IMR-90 (cell line): ENCODE data around the gene SWI5. TPM values are rescaled to one million over a fixed set of nuclear protein-coding genes. Genes with fewer than 3 reads are reported as not detected.

ENCODE experiments used
- ATAC-seq: fragments of 200-7000 bp; cut with Tn5 transposase; 2 replicates; pipeline ENCODE4 v1.9.1; 2020; ENCODE audit warnings: low read depth, mild to moderate bottlenecking, moderate library complexity
- BruUV-seq: library from RNA; stranded (reverse); fragments of 400-500 nt; replicated peaks from 2 replicates; lab custom pipeline; 2021; lab: Mats Ljungman, UMichigan
- CTCF ChIA-PET: fragments of 300-600 bp; formaldehyde crosslinking; extraction: SDS; loops from one replicate; lab custom pipeline; 2021; ENCODE audit warnings: antibody characterized with exemption; lab: Yijun Ruan, JAX
- POLR2A ChIA-PET: fragments of 300-600 bp; sonication (Branson Sonifier 250); formaldehyde crosslinking; loops from one replicate; lab custom pipeline; 2022; ENCODE audit warnings: antibody characterized with exemption; ENCODE audit not compliant: unreplicated experiment; lab: Charles Lee
- DNase-seq: peaks from one replicate; pipeline ENCODE4 v3.0.0; 2013
- H2AFZ ChIP-seq: replicated peaks from 2 replicates; pipeline ENCODE3; 2013; ENCODE audit warnings: low read length, mild to moderate bottlenecking; ENCODE audit not compliant: poor library complexity
- H2AK5ac ChIP-seq: 2 replicates; pipeline ENCODE4 v1.6.1; 2013; ENCODE audit warnings: low read depth, low read length, inconsistent platforms
- H2AK9ac ChIP-seq: replicated peaks from 2 replicates; pipeline ENCODE3; 2013; ENCODE audit warnings: mild to moderate bottlenecking, low read depth, low read length, moderate library complexity; ENCODE audit not compliant: poor library complexity
- H2BK120ac ChIP-seq: 2 replicates; pipeline ENCODE4 v1.6.1; 2013; ENCODE audit warnings: low read depth, low read length, inconsistent platforms
- H2BK15ac ChIP-seq: 3 replicates; pipeline ENCODE4 v1.6.1; 2013; ENCODE audit warnings: low read depth, low read length, inconsistent platforms
- H2BK20ac ChIP-seq: 2 replicates; pipeline ENCODE4 v1.6.1; 2013; ENCODE audit warnings: low read depth, mild to moderate bottlenecking, inconsistent platforms, low read length, moderate library complexity
- H2BK5ac ChIP-seq: 2 replicates; pipeline ENCODE4 v1.6.1; 2013; ENCODE audit warnings: mild to moderate bottlenecking, low read depth, low read length, inconsistent platforms; ENCODE audit not compliant: poor library complexity, severe bottlenecking
- H3K14ac ChIP-seq: replicated peaks from 2 replicates; pipeline ENCODE4 v1.6.1; 2013; ENCODE audit warnings: low read depth, low read length, inconsistent platforms
- H3K18ac ChIP-seq: 2 replicates; pipeline ENCODE4 v1.6.1; 2013; ENCODE audit warnings: low read depth, low read length, control low read depth
- H3K23ac ChIP-seq: 2 replicates; pipeline ENCODE4 v1.6.1; 2013; ENCODE audit warnings: low read depth, low read length, inconsistent platforms
- H3K27ac ChIP-seq: 2 replicates; pipeline ENCODE4 v1.5.1; 2013; ENCODE audit warnings: mild to moderate bottlenecking, control low read depth, low read length; ENCODE audit not compliant: insufficient read depth
- H3K27me3 ChIP-seq: 2 replicates; pipeline ENCODE4 v1.6.1; 2013; ENCODE audit warnings: low read length; ENCODE audit not compliant: control insufficient read depth, insufficient read depth
- H3K36me3 ChIP-seq: 2 replicates; pipeline ENCODE4 v1.6.1; 2013; ENCODE audit warnings: low read length, mixed read lengths; ENCODE audit not compliant: control insufficient read depth, insufficient read depth
- H3K4ac ChIP-seq: 2 replicates; pipeline ENCODE4 v1.6.1; 2013; ENCODE audit warnings: low read depth, low read length, inconsistent platforms
- H3K4me1 ChIP-seq: 2 replicates; pipeline ENCODE4 v1.6.1; 2013; ENCODE audit warnings: low read length, mixed read lengths; ENCODE audit not compliant: control insufficient read depth, insufficient read depth
- H3K4me2 ChIP-seq: 2 replicates; pipeline ENCODE4 v1.6.1; 2013; ENCODE audit warnings: low read depth, mild to moderate bottlenecking, control low read depth, low read length, moderate library complexity
- H3K4me3 ChIP-seq: 2 replicates; pipeline ENCODE4 v1.5.1; 2013; ENCODE audit warnings: low read depth, mild to moderate bottlenecking, control low read depth, low read length, moderate library complexity; ENCODE audit not compliant: insufficient read depth
- H3K56ac ChIP-seq: 2 replicates; pipeline ENCODE4 v1.6.1; 2013; ENCODE audit warnings: low read length, inconsistent platforms; ENCODE audit not compliant: insufficient read depth; ENCODE audit errors: extremely low read depth
- H3K79me1 ChIP-seq, 2 experiments: 2 replicates each; pipeline ENCODE4 v1.6.1; 2013; ENCODE audit warnings: low read length in 2 of 2, inconsistent platforms in 1 of 2, low read depth in 1 of 2
- H3K9ac ChIP-seq: 2 replicates; pipeline ENCODE4 v1.6.1; 2013; ENCODE audit warnings: low read depth, low read length, control low read depth
- H3K9me1 ChIP-seq: 2 replicates; pipeline ENCODE4 v1.6.1; 2013; ENCODE audit warnings: low read length, inconsistent platforms; ENCODE audit not compliant: insufficient read depth
- H3K9me3 ChIP-seq: 2 replicates; pipeline ENCODE4 v1.6.1; 2013; ENCODE audit warnings: low read length; ENCODE audit not compliant: control insufficient read depth, insufficient read depth
- H4K20me1 ChIP-seq: 2 replicates; pipeline ENCODE4 v1.6.1; 2013; ENCODE audit warnings: low read length, inconsistent platforms; ENCODE audit not compliant: insufficient read depth
- H4K5ac ChIP-seq: 2 replicates; pipeline ENCODE4 v1.6.1; 2013; ENCODE audit warnings: mild to moderate bottlenecking, low read depth, low read length, control low read depth
- H4K8ac ChIP-seq, 2 experiments: 2 replicates each; pipeline ENCODE4 v1.6.1; 2013; ENCODE audit warnings: low read depth in 2 of 2, low read length in 2 of 2, control low read depth in 1 of 2, inconsistent platforms in 1 of 2
- H4K91ac ChIP-seq: 2 replicates; pipeline ENCODE4 v1.6.1; 2013; ENCODE audit warnings: low read depth, low read length, inconsistent platforms; ENCODE audit not compliant: insufficient read depth
- RFX5 ChIP-seq: IDR thresholded peaks from 2 replicates; pipeline ENCODE4 v1.8.0; 2012; ENCODE audit warnings: low read depth, mild to moderate bottlenecking, low read length, moderate library complexity
- WGBS, 2 experiments: methylation state at CpG; one replicate each; pipeline versions ENCODE4 v1.1.5 to v1.1.7; 2013; ENCODE audit warnings: missing lambda C conversion rate in 2 of 2; ENCODE audit not compliant: insufficient read length in 1 of 2; ENCODE audit errors: extremely low coverage in 2 of 2; 5-methylcytosine and 5-hydroxymethylcytosine counted together
- dilution Hi-C: fragments of 300-500 bp; cut with HindIII; formaldehyde crosslinking; loops from one replicate; pipeline ENCODE4 v1.14.3; 2018; ENCODE audit warnings: low sequenced_read_pairs; ENCODE audit not compliant: unreplicated experiment
- in situ Hi-C: fragments of 300-500 bp; cut with MboI; formaldehyde crosslinking; loops from 3 replicates; pipeline ENCODE4 v1.14.3; 2019; ENCODE audit warnings: low sequenced_read_pairs, inconsistent platforms, mixed read lengths
- intact Hi-C: fragments of 100-400 bp; cut with micrococcal nuclease; formaldehyde crosslinking; loops from 2 replicates; pipeline ENCODE4 v1.10.0; 2022
- polyA plus RNA-seq, 3 experiments: library from polyadenylated mRNA; depleted of rRNA; stranded (reverse); fragments of >200 nt; gene quantifications; 2 replicates each; pipeline ENCODE4 v1.2.3, GENCODE V29; 2012; ENCODE audit warnings: low replicate concordance in 1 of 3
- total RNA-seq: library from RNA; depleted of rRNA; stranded (reverse); fragments of >200 nt; gene quantifications from 2 replicates; pipeline ENCODE4 v1.2.3, GENCODE V29; 2012

Gene SWI5
- total and polyA plus RNA-seq, 2 of the 4 experiments (the other 2 are of a cell fraction): 38.9 to 93.5 TPM

GRCh38 chr9:128293091-128293490 lies 17.0 kb downstream of the SWI5 start:
- no peak overlapping the region for H3K56ac ChIP-seq
- H3K4me3 ChIP-seq: no peak overlapping the region
- H3K36me3 ChIP-seq: peaks cover 10% of the 10 kb centered on the region; the same call in 1 of the 2 replicates
- H2BK120ac ChIP-seq: no peak overlapping the region
- peaks cover 0 to 8% of the 10 kb centered on the region in 2 experiments; a peak in 1 of 4 replicates for H3K79me1 ChIP-seq
- no peak overlapping the region for H3K9ac ChIP-seq
- H4K20me1 ChIP-seq: no peaks in the 10 kb centered on the region
- in situ Hi-C loops (loop anchor here (10.0 kb wide), 1 partner anchor 262 kb away; the partner anchor contains the start of gene SPTAN1), intact Hi-C loops (no loop called here), dilution Hi-C loops (no loop called here)
- no peak overlapping the region for H4K91ac ChIP-seq
- H3K27me3 ChIP-seq: no peaks in the 10 kb centered on the region
- H3K9me1 ChIP-seq: peaks cover 12% of the 10 kb centered on the region; the same call in 1 of the 2 replicates
- BruUV-seq: no TSS peak
- no peak overlapping the region for H3K18ac ChIP-seq
- H3K27ac ChIP-seq: no peak overlapping the region
- H3K14ac ChIP-seq: no peak overlapping the region
- CTCF ChIA-PET: interaction anchor here (0.6 kb wide), 1 partner anchor 62 kb away, joined by 4 read pairs; no protein-coding TSS in a partner anchor
- H4K5ac ChIP-seq: no peak overlapping the region
- TF ChIP-seq RFX5: no peak
- no peak overlapping the region for H2AK9ac ChIP-seq
- no peak overlapping the region for H2BK5ac ChIP-seq
- no peak for ATAC-seq
- WGBS, 2 experiments: no CpG with 5 or more reads among the region's 4 CpGs
- H2AFZ ChIP-seq: no peak overlapping the region
- H2AK5ac ChIP-seq: no peak overlapping the region
- no peak overlapping the region for H4K8ac ChIP-seq
- no peak overlapping the region for H2BK15ac ChIP-seq
- no peak overlapping the region for H3K23ac ChIP-seq
- no peak overlapping the region for H3K4ac ChIP-seq
- POLR2A ChIA-PET: no interaction called here
- DNase-seq: no peak
- no peaks in the 10 kb centered on the region for H3K9me3 ChIP-seq
- no peak overlapping the region for H3K4me2 ChIP-seq
- H3K4me1 ChIP-seq: peaks cover 5% of the 10 kb centered on the region
- H2BK20ac ChIP-seq: no peak overlapping the region
